GM18520 (cell line): ENCODE data around the gene CGNL1.

Source experiments
- ATAC-seq: cut with Tn5 transposase; IDR thresholded peaks from one replicate; pipeline ENCODE4 v1.9.1; 2021; ENCODE audit not compliant: unreplicated experiment

Gene CGNL1, protein sequence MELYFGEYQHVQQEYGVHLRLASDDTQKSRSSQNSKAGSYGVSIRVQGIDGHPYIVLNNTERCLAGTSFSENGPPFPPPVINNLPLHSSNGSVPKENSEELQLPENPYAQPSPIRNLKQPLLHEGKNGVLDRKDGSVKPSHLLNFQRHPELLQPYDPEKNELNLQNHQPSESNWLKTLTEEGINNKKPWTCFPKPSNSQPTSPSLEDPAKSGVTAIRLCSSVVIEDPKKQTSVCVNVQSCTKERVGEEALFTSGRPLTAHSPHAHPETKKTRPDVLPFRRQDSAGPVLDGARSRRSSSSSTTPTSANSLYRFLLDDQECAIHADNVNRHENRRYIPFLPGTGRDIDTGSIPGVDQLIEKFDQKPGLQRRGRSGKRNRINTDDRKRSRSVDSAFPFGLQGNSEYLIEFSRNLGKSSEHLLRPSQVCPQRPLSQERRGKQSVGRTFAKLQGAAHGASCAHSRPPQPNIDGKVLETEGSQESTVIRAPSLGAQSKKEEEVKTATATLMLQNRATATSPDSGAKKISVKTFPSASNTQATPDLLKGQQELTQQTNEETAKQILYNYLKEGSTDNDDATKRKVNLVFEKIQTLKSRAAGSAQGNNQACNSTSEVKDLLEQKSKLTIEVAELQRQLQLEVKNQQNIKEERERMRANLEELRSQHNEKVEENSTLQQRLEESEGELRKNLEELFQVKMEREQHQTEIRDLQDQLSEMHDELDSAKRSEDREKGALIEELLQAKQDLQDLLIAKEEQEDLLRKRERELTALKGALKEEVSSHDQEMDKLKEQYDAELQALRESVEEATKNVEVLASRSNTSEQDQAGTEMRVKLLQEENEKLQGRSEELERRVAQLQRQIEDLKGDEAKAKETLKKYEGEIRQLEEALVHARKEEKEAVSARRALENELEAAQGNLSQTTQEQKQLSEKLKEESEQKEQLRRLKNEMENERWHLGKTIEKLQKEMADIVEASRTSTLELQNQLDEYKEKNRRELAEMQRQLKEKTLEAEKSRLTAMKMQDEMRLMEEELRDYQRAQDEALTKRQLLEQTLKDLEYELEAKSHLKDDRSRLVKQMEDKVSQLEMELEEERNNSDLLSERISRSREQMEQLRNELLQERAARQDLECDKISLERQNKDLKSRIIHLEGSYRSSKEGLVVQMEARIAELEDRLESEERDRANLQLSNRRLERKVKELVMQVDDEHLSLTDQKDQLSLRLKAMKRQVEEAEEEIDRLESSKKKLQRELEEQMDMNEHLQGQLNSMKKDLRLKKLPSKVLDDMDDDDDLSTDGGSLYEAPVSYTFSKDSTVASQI

DNA sequence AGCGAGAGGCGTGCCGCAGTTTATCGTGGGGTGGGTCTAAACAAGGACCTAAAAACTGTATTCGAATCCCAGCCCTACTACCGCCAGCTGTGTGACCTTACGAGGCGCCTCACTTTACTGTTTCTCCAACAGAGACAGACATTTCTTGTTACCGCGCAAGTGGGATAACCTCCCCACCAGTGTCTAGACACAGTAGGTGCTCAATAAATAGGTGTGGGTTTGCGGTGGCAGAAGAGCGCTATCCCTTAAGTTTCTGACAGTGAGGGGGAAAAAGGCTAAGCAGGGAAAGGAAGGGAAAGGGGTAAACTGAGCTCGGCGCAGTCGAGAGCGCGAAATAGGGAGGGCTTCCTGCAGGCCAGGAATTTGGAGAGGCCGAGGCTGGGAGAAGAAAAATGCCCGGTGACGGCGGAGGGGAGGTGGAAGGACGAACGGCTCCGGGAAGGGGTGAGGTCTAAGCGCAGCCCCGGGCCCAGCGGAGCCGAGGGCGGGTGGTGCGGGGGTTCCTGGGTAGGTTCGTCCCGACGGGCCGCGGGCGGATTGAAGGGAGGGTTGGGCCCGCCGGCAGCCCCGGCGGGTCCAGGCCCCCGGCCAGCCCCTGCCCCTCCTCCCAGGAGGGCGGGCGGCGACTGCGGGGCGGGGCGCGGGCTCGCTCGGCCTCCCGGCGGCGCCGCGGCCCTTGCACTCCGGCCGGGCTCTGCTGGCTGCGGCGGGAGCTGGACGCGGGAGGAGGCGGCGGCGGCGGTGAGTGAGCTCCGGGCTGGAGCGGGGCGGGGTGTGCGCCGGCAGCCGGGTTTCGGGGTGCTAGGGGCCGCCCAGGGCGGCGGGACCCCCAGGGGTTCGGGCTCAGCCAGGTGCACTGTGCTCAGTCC is at the start of gene CGNL1:
CGNL1 (plus strand) TSS at position 679 of the 869 bp plus-strand sequence. CDS start 61,495 bp downstream, outside the sequence.
- no peak for ATAC-seq

DNA sequence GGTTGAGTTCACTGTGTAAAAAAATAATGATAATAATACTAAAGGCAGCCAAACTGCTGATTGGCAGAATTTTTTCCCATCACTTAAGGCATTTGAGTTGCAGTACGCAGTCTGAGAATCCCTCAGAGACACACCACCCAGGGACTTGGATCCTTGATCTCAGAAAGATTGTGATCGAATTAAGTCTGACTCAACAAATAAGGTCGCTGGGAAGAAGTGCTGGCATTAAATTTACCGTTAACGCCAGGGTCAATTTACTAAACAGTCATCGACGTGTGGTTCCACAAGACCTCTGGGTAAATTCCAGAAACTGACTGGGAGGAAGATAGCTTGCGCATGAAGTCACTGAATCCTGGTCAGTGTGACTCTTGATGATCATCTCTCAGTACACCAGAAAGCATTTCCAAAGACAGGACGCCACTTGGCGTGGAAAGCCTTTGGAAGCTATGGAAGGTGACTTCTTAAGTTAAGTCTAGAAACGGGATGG is 48.3 kb upstream of the CGNL1 start:
- no peak for ATAC-seq

DNA sequence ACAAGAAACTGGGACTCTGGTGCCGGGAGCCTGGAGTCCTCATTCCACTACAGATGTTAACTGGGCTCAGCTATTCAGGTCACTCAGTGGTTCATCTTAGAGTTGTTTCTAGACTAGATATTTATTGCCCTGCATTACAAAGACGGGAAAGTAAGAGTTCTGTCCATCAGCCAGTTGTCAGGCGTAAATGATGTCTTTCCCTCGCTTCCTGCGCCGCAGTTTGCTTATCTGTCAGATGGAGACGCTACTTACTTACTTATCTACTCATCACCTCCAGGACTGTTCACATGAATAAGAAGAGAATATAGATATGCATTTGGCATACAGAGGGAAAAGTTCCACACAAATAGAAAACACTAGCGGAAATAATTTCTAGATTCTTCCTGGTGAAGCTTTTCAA is 47.8 kb upstream of the CGNL1 start:
- no peak for ATAC-seq

DNA sequence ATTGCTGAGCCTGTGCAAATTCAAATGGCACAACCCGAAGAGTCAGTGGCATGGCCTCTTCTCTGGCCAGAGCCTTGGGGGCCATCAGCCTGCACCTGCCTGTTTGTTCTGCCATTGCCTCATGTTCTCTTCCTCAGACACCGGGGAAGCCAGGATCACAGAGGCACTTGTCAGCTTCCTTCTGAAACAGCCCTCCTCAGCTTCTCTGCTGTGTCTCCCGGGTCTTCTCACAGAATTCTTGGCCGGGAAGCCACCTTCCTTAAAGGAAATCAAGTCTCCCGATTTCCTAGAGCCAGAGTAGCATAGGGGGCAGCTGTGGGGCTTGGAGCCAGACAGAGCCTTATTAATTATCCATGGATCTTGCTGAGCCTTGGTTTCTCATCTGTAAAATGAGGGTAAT is 47.4 kb upstream of the CGNL1 start:
- no peak for ATAC-seq

DNA sequence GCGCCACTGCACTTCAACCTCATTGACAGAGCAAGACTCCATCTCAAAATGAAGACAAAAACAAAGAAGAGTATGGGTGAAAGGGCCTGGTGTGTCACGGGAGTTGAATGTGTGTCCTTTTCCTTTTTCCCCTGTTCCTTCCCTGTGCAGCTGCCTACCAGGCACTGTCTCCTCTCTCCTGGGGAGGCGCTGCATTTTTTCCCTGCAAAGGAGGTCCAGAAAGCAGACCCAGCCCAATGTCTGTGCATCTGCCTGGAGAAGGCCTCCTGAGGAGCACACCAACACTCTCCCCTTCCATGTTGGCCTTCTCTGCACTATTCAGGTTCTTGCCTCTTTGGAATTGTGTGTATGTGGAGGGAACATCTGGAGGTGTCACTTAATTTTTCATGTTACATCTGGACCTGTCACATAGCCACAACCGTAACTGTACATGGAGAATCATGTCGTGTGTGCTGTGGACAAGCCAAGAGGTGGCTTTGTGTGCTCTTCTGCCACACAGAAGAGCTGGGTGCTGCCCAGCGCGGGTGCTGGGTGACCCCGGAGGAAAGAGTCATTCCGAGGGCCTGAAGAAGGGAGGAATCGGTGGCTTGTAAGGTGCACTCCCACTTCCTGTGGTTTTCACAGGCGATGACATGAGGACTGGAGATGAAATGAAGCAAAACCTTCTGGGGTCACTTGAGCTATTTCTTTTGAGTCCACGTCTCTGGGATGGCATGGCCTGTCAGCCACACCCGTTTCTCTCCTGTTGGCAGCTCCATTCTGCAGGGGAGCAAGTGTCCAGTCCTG is 46.5 kb upstream of the CGNL1 start:
- ATAC-seq: no peak

DNA sequence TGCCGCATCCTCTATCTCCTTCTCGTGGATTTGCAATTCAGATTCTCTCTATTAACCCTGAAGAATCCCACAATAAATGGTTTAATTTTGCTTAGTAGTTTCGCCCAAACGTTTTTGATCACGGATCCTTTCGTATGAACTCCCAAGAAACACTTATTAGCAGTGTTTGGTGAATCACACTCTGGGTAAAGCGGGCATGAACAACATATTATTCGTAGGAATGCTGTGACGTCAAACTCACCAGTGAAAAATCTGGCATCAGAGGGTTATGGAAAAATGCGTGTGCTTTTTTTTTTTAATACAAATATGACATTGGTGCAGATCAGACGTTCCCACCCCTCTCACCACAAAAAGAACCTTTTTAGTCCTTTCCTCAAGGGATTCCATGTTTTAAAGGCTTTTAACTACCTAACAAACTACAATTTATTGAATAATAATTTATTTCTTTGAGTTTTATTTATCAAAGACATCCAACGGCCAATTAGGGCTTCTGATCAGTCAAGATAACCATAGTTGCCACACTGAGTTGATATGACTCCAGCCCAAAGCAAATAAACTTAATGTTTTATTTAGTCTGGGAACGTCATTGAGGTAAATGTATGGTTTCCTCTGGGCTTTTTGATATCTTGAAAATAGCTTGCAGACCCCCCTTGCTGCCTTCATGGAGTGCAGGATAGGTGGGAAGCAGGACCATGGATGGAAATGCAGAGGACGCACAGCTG is 45.5 kb upstream of the CGNL1 start:
- ATAC-seq: no peak

DNA sequence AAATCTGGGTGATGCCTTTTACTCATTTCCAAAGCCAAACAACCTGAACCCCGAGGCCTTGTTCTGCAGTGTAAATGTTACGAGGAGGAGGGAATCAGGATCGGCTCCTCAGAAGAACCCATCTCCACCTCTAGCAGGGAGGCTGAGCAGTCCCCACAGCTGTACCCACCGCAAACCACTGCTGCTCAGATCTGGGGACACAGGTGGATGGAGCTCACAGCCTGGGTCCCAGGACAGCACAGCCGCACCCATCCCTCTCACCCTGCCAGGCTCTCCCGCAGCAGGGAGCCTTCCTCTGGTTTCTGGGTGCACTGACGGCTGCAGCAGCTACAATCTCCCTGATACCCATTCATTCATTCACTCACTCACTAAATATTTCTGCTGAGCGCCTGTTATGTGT is 44.0 kb upstream of the CGNL1 start:
- no peak for ATAC-seq

DNA sequence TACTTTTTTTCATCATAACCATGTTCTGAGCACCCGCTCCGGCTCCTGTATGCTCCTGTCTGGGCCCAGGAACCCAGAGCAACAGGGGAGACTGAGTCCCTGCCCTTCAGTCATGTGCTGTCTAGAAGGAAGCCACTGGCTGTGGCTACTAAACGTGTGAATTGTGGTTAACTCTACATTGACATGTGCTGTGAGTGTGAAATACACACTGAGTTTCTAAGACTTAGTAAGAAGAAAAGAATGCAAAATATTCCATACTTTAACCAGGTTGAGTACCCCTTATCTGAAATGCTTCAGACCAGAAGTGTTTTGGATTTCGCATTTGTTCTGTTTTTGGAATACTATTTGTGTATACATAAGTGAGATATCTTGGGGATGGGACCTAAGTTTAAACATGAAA is 42.8 kb upstream of the CGNL1 start:
- no peak for ATAC-seq

DNA sequence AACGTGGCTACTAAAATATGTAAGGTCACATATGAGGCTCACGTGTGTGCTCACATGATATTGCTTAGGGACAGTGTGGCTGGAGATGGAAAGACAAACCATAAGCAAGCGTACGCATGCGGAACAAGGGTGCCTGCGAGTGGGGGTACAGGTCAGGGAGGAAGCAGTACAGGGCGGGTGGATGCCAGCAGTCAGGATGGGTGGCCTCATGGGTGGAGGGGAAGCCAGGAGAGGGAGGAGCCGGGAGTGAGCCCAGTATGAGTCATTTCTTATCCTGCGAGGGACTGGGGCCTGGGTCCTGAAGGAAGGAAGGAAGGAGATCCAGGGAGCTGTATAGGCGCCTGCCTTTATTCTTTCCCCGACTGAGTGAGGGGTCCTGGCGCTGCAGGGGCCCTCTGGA is 42.0 kb upstream of the CGNL1 start:
- no peak for ATAC-seq

DNA sequence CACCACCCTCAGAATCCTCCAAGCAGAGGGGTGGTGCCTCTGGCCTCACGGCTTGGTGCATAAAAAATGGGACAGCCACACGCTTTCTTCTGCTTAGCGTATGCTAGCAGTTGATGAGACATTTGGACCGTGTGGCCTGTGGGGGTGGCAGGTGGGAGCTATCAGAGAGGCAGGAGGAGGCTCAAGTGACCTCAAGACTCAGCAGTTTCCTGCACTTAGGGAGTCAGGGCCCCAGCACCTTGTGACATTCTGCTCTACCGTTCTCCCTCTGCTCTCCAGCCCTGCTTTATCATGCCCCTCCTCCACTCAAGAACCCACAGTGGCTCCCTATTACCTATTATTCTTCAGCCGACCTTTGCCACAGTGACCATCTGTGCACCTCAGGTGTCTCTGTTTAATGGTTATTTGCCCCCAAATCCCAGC is 41.0 kb upstream of the CGNL1 start:
- ATAC-seq: no peak

DNA sequence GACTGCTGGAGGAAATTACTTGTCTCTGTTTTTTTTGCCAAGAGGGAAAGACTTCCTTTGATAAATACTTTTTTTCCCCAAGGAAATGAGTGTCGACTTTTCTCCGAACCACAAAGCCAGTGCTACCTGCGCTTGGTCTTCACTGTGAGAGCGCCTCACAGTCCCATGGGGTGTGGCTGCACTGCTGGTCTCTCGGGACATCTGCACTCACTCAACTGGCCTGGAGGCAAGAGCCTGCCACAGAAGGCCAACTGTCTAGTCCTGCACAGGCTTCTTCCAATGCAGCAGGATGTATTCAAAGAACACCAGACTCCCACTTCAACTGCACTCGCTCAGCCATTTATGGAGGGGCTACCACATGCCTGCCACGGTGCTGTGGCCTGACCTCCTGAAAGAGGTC is 40.6 kb upstream of the CGNL1 start:
- no peak for ATAC-seq

DNA sequence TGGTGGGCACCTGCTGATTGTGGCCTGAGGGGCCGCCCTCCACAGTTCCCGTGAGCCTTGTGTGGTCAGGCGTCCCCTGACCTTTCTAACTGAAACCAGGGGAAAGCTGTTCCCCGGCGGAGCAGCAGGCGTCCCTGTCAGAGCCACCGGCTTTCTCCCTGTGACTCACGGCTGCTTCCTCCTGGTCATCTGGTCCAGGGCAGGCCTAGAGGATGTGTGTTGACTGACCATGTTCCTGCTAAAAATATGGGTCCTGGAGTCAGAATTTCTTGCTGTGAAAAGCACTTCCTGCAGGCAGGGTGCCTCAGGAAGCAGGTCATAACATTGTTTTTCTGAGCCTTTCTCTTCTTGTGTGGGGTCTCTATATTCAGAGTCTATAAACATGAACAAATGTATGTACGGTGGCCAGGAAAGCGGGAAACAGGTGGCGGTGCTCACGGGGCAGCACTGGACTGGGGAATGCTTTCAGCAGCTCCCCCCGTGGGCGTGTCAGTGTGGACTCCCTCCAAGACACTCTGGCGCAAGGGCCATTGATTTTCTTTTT is 38.4 kb upstream of the CGNL1 start:
- no peak for ATAC-seq

DNA sequence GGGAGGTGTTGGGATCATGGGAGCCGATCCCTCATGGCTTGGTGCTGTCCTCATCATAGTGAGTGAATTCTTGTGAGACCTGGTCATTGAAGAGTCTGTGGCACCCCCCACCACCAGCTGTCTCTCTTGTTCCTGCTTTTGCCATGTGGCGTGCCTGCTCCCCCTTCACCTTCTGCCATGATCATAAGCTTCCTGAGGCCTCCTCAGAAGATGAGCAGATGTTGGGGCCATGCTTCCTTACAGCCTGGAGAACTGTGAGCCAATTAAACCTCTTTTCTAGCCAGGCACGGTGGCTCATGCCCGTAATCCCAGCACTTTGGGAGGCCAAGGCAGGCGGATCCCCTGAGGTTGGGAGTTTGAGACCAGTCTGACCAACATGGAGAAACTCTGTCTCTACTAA is 37.0 kb upstream of the CGNL1 start:
- no peak for ATAC-seq

DNA sequence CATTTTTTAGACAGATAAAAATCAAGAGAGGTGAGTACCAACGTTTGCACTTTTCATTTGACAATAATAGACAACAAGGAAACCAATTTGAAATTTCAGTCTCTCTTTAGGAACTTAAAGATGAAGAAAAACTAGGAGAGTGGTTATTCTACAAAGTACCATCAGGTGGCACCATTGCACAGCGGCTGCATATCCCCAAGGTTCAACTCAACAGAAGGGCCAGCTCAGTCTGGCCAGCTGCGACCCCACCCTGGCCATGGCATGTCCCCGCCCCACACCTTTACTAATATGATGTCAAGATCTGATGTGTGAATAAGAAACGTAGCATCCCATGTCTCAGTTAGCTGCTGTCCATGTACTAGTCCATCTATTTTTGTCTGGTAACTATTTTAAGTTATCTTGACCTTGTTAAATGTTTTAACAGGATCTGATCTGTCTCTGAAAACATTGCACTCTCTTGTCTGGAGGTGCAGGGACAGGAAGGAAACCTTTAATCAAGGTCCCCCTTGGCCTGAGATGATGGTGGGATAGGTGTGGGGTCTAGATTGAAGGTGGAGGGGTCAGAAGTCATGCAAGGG is 35.5 kb upstream of the CGNL1 start:
- ATAC-seq: no peak

DNA sequence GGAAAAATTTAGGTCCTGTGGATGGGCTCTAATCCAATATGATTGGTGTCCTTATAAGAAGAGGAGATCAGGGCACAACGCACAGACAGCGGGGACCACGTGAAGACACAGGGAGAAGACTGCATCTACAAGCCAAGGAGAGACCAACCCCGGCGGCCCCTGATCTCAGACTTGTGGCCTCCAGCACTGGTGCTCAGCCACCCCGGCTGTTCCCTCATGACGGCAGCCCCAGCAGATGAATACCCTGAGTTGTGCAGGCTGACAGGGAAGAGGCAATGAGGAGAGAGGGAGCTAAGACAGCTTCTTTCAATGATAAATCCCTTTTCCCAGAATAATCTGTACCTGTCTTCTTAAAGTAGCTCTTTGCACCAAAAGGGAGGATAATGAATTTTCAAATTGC is 33.3 kb upstream of the CGNL1 start:
- ATAC-seq: no peak

DNA sequence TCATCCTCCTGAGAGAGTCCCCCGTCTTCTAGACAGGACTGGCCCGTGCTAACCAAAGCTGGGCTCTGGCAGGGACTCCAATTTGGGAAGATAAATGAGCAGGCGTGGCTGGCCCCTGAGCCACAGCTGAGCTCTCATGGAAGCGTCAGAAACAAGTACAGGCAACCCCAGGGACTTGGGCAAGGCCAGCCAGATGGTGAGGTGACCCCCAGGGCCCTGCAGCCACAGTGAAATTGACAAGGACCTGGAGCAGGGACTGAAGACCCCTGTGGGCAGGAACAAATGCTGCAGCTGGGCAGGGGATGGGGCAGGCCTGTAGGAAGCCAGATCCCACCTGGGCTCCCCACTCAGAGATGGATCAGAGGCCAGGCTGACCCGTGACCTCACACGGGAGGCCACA is 32.8 kb upstream of the CGNL1 start:
- no peak for ATAC-seq

DNA sequence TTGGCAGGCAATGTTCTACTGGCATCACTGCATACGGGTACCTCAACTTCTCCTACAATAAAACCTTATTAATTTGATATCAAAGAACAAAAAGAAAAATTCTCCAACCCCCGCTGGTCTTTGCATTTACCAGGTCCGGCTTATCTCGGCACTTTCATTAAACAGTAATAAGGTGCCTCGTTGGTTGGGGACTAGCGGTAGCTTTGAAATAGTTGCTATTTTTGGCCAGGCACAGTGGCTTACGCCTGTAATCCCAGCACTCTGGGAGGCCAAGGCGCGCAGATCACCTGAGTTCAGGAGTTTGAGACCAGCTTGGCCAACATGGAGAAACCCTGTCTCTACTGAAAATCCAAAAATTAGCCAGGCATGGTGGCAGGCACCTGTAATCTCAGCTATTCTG is 32.0 kb upstream of the CGNL1 start:
- no peak for ATAC-seq

DNA sequence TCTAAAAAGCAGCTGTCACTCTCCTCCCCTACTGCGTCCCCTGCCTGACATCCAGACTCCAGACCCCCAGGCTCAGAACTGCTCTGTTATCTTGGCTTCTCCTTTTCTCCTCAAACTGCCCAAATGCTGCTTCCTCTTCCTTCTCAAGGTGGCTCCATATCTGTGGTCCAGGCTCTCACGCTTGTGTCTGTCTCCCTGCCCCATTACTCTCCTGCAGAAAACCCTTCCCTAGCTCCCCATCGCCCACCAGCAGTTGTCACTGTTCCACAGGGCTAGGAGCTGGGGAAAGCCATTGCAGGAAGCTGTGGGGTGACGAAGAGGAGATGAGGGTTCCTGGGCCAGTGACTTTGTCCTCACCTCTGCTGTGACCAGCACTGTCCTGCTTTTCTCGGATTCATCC is 30.7 kb upstream of the CGNL1 start:
- ATAC-seq: no peak
